ENCODE data around the gene PTPMT1.

The PTPMT1 gene

DNA sequence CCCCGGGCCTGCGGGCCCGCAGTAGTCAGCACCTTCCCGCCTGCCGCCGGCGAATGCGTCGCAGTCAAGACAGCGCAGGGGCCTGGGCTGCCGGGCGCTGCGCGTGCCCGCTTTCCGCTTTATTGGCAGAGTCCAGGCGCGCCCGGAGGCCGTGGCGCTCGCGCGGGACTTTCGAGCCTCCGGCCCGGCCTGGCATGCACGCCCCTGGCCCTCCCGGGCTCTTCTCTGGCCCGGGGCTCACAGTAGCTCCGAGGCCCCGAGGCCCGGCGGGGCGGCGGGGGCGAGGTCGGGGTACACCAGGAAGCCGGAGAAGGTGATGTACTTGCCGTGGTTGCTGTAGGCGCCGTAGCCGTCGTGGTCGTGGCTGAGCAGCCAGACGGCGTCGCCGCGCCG, 24.2 kb downstream of the PTPMT1 start:
- H3K27ac ChIP-seq (ENCODE audit: low read depth, low read length), result no peak overlapping the region
- no peaks in the 10 kb centered on the region for H3K79me2 ChIP-seq (ENCODE audit: control insufficient read depth, low read length)
- no peak overlapping the region for H3K4me2 ChIP-seq (ENCODE audit: low read length)
- no peaks in the 10 kb centered on the region for H3K9me3 ChIP-seq (ENCODE audit: control insufficient read depth, insufficient read depth, low read length)
- peaks cover 7% of the 10 kb centered on the region; the same call in 1 of the 2 replicates for H3K4me1 ChIP-seq (ENCODE audit: control insufficient read depth, low read length)
- H3K27me3 ChIP-seq (ENCODE audit: control insufficient read depth, low read length), result peaks cover 25% of the 10 kb centered on the region
- H3K9me2 ChIP-seq (replicated peaks; ENCODE audit: control insufficient read depth, low read length), result no peaks in the 10 kb centered on the region
- H4K20me1 ChIP-seq (ENCODE audit: control insufficient read depth, insufficient read depth, low read depth, low read length), result no peaks in the 10 kb centered on the region
- no peak for TF ChIP-seq EZH2phosphoT487 (IDR thresholded peaks at IDR 0.05; ENCODE audit: borderline replicate concordance, low read length)
- TF ChIP-seq, protein P1, sequence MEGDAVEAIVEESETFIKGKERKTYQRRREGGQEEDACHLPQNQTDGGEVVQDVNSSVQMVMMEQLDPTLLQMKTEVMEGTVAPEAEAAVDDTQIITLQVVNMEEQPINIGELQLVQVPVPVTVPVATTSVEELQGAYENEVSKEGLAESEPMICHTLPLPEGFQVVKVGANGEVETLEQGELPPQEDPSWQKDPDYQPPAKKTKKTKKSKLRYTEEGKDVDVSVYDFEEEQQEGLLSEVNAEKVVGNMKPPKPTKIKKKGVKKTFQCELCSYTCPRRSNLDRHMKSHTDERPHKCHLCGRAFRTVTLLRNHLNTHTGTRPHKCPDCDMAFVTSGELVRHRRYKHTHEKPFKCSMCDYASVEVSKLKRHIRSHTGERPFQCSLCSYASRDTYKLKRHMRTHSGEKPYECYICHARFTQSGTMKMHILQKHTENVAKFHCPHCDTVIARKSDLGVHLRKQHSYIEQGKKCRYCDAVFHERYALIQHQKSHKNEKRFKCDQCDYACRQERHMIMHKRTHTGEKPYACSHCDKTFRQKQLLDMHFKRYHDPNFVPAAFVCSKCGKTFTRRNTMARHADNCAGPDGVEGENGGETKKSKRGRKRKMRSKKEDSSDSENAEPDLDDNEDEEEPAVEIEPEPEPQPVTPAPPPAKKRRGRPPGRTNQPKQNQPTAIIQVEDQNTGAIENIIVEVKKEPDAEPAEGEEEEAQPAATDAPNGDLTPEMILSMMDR (IDR thresholded peaks at IDR 0.05; ENCODE audit: low read depth, low read length, poor library complexity, severe bottlenecking), result no peak
- no peaks in the 10 kb centered on the region for H3F3A ChIP-seq (ENCODE audit: control insufficient read depth, insufficient read depth)
- H3K36me3 ChIP-seq (ENCODE audit: control insufficient read depth, low read length), result peaks cover 7% of the 10 kb centered on the region
- H3K4me3 ChIP-seq (ENCODE audit: low read length), result no peak overlapping the region

DNA sequence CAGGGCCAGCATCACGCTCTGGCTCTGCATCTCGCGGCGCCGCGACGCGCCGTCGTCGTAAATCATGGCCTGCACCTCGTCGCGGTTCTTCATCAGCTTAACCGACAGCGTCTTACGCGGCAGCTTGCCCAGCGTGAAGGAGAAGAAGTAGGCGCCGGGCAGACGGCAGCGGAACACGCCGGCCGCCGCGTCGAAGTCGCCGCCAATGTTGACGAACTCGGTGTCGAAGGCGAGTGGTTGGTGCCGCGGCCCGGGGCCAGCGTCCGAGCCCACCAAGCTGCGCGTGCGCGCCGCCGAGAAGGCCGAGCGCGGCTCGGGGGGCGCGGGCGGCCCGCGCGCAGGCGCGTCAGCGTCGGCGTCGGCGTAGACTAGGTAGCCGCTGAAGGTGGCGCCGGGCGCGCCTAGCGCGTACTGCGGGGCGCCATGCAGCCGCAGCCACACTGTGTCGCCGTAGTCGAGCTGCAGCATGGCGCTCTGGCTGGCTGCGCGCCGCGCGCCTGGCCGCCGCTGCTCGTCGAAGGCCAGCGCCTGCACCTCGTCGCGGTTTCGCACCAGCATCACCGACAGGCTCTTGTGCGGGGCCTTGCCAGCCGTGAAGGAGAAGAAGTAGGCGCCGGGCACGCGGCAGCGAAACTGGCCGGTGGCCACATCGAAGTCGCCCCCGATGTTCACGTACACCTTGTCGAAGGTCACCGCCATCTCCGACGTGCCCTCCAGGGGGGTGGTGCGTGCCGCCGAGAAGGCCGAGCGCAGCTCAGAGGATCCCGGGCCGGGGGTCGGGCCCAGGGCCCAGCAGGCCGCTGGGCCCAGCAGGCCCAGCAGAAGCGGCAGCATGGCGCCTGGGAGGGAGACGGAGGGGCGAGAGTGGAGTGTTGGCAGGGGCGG, 24.8 kb downstream of the PTPMT1 start:
- H3K4me2 ChIP-seq (ENCODE audit: low read length), result no peak overlapping the region
- H3K36me3 ChIP-seq (ENCODE audit: control insufficient read depth, low read length), result peaks cover 4% of the 10 kb centered on the region
- H3K4me1 ChIP-seq (ENCODE audit: control insufficient read depth, low read length), result peaks cover 7% of the 10 kb centered on the region; the same call in 1 of the 2 replicates
- H3K9me3 ChIP-seq (ENCODE audit: control insufficient read depth, insufficient read depth, low read length), result no peaks in the 10 kb centered on the region
- H3K27ac ChIP-seq (ENCODE audit: low read depth, low read length), result no peak overlapping the region
- H3K9me2 ChIP-seq (replicated peaks; ENCODE audit: control insufficient read depth, low read length), result no peaks in the 10 kb centered on the region
- H3K4me3 ChIP-seq (ENCODE audit: low read length), result no peak overlapping the region
- no peaks in the 10 kb centered on the region for H4K20me1 ChIP-seq (ENCODE audit: control insufficient read depth, insufficient read depth, low read depth, low read length)
- H3F3A ChIP-seq (ENCODE audit: control insufficient read depth, insufficient read depth), result no peaks in the 10 kb centered on the region
- peaks cover 25% of the 10 kb centered on the region for H3K27me3 ChIP-seq (ENCODE audit: control insufficient read depth, low read length)
- TF ChIP-seq EZH2phosphoT487 (IDR thresholded peaks at IDR 0.05; ENCODE audit: borderline replicate concordance, low read length), result no peak
- TF ChIP-seq, protein P1 (IDR thresholded peaks at IDR 0.05; ENCODE audit: low read depth, low read length, poor library complexity, severe bottlenecking), result no peak
- no peaks in the 10 kb centered on the region for H3K79me2 ChIP-seq (ENCODE audit: control insufficient read depth, low read length)

DNA sequence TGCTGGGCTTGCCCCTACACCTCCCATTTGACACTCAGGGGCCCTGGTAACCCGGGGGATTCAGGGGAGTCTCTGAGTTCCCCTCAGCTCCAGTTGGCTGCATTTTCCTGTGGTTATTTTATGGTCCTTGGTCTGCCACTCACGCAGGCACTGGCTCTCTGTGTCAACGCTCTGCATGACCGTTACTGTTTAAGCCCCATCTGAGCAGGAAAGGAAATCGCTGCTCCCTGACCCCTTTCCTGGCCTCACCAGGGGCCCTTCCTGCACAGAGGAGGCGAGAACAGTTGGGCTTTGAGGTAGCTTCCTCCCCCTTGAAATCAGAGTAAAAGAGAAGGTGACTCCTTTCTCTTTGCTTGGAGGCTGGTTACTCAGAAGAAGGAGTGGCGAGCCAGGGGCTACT, 26.4 kb downstream of the PTPMT1 start:
- Histone ChIP-seq H3F3A (ENCODE audit: control insufficient read depth, insufficient read depth) (no peaks in the 10 kb centered on the region), H3K4me1 (ENCODE audit: control insufficient read depth, low read length) (peaks cover 7% of the 10 kb centered on the region; the same call in 1 of the 2 replicates), H3K27me3 (ENCODE audit: control insufficient read depth, low read length) (peaks cover 25% of the 10 kb centered on the region), H3K4me2 (ENCODE audit: low read length) (no peak overlapping the region), H3K27ac (ENCODE audit: low read depth, low read length) (no peak overlapping the region), H3K9me3 (ENCODE audit: control insufficient read depth, insufficient read depth, low read length) (no peaks in the 10 kb centered on the region), H3K4me3 (ENCODE audit: low read length) (no peak overlapping the region), H3K36me3 (ENCODE audit: control insufficient read depth, low read length) (no peaks in the 10 kb centered on the region; the same call in 1 of the 2 replicates), H3K79me2 (ENCODE audit: control insufficient read depth, low read length) (no peaks in the 10 kb centered on the region), H3K9me2 (replicated peaks; ENCODE audit: control insufficient read depth, low read length) (no peaks in the 10 kb centered on the region), H4K20me1 (ENCODE audit: control insufficient read depth, insufficient read depth, low read depth, low read length) (no peaks in the 10 kb centered on the region)
- TF ChIP-seq, protein P1 (IDR thresholded peaks at IDR 0.05; ENCODE audit: low read depth, low read length, poor library complexity, severe bottlenecking), result no peak
- TF ChIP-seq EZH2phosphoT487 (IDR thresholded peaks at IDR 0.05; ENCODE audit: borderline replicate concordance, low read length), result no peak

Data from DOHH2 (cell line).